GM12865 (cell line): ENCODE measurements around the gene LRRC72.

Experiments used
- DNase-seq: peaks from one replicate; pipeline ENCODE4 v3.0.0; 2010; ENCODE audit warnings: low read depth
- H3K4me3 ChIP-seq: 2 replicates; pipeline ENCODE4 v1.5.1; 2011; ENCODE audit warnings: mild to moderate bottlenecking, low read depth, low read length, control low read depth
- CTCF ChIP-seq: IDR thresholded peaks from 2 replicates; pipeline ENCODE4 v1.5.1; 2011; ENCODE audit warnings: low read length, control low read depth, low read depth, inconsistent platforms; ENCODE audit not compliant: insufficient read depth; ENCODE audit errors: missing control alignments

LRRC72 gene

GRCh38 chr7:16526742-16527540 lies at the start of gene LRRC72:
Gene LRRC72, plus strand, starts transcription at chr7:16526825. Its CDS starts 128 bp downstream, at chr7:16526953.
- no peak for DNase-seq
- TF ChIP-seq CTCF, result no peak
- H3K4me3 ChIP-seq, result no peak within 1 kb of the TSS

GRCh38 chr7:16479161-16479560 lies 47.5 kb upstream of the LRRC72 start:
- no peak for TF ChIP-seq CTCF
- H3K4me3 ChIP-seq, result no peak overlapping the region
- no peak for DNase-seq

- TF ChIP-seq CTCF, result no peak
- no peak for DNase-seq
- no peak overlapping the region for H3K4me3 ChIP-seq
Observed at GRCh38 chr7:16479591-16479990, 47.0 kb upstream of the LRRC72 start.

- TF ChIP-seq CTCF, result no peak
- no peak for DNase-seq
- H3K4me3 ChIP-seq, result no peak overlapping the region
Observed at GRCh38 chr7:16484453-16485158, 42.0 kb upstream of the LRRC72 start.

- no peak for DNase-seq
- no peak overlapping the region for H3K4me3 ChIP-seq
- TF ChIP-seq CTCF, result no peak
Observed at GRCh38 chr7:16491148-16491547, 35.5 kb upstream of the LRRC72 start.

GRCh38 chr7:16492513-16493062 lies 34.0 kb upstream of the LRRC72 start:
- DNase-seq, result no peak
- no peak for TF ChIP-seq CTCF
- H3K4me3 ChIP-seq, result no peak overlapping the region

- no peak for TF ChIP-seq CTCF
Observed at GRCh38 chr7:16493266-16493665, 33.4 kb upstream of the LRRC72 start.

More at GRCh38 chr7:16493266-16493665, 33.4 kb upstream of the LRRC72 start:
- no peak for DNase-seq
- H3K4me3 ChIP-seq, result no peak overlapping the region
